ENCODE data around the gene EMP2. TPM values are rescaled to one million over a fixed set of nuclear protein-coding genes. Genes with fewer than 3 reads are reported as not detected.

EMP2 gene
- total RNA-seq, 1 donor from 2014 or later = 14.6 TPM

DNA sequence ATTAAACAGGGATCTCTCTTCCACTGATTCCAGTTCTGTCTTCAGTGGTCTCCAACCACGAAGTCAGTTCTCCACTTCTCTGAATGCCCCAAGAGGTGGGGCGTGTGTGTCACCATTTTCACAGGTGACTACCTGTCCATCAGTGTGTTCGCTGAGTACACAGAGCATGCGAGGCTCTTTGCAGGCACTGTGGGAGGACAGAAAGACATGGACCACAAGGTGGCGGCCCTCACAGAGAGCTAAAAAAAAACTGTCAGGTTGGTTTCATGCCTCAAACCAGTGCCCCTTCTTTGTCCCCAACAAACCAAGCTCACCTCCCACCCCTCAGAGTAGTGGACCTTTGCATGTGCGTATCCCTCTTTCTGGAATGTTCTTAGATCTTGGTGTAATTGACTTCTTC, 13.8 kb downstream of the EMP2 start:
- Mint-ChIP-seq H3K4me3 (ENCODE audit: unreplicated experiment) (no peak overlapping the region), H3K27ac (ENCODE audit: unreplicated experiment) (no peak overlapping the region), H3K36me3 (ENCODE audit: low read depth) (peaks cover 10% of the 10 kb centered on the region), H3K9me3 (ENCODE audit: low read depth) (peaks cover 7% of the 10 kb centered on the region), H3K4me1 (ENCODE audit: low read depth) (peaks cover 37% of the 10 kb centered on the region), H3K27me3 (ENCODE audit: low read depth) (no peaks in the 10 kb centered on the region)
- TF ChIP-seq, protein P1, sequence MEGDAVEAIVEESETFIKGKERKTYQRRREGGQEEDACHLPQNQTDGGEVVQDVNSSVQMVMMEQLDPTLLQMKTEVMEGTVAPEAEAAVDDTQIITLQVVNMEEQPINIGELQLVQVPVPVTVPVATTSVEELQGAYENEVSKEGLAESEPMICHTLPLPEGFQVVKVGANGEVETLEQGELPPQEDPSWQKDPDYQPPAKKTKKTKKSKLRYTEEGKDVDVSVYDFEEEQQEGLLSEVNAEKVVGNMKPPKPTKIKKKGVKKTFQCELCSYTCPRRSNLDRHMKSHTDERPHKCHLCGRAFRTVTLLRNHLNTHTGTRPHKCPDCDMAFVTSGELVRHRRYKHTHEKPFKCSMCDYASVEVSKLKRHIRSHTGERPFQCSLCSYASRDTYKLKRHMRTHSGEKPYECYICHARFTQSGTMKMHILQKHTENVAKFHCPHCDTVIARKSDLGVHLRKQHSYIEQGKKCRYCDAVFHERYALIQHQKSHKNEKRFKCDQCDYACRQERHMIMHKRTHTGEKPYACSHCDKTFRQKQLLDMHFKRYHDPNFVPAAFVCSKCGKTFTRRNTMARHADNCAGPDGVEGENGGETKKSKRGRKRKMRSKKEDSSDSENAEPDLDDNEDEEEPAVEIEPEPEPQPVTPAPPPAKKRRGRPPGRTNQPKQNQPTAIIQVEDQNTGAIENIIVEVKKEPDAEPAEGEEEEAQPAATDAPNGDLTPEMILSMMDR (IDR thresholded peaks at IDR 0.05) = no peak
- DNase-seq (ENCODE audit: low spot score) = no peak

GRCh38 chr16:10565167-10565566, 15.2 kb downstream of the EMP2 start:
- H3K9me3 Mint-ChIP-seq (ENCODE audit: low read depth) = peaks cover 8% of the 10 kb centered on the region
- H3K27me3 Mint-ChIP-seq (ENCODE audit: low read depth) = no peaks in the 10 kb centered on the region
- peaks cover 37% of the 10 kb centered on the region for H3K4me1 Mint-ChIP-seq (ENCODE audit: low read depth)
- H3K36me3 Mint-ChIP-seq (ENCODE audit: low read depth) = peaks cover 10% of the 10 kb centered on the region
- DNase-seq (ENCODE audit: low spot score) = no peak
- TF ChIP-seq, protein P1 (IDR thresholded peaks at IDR 0.05) = no peak
- peak overlapping the region; percentile 81 for H3K27ac Mint-ChIP-seq (ENCODE audit: unreplicated experiment)
- H3K4me3 Mint-ChIP-seq (ENCODE audit: unreplicated experiment) = no peak overlapping the region

- Mint-ChIP-seq H3K36me3 (ENCODE audit: low read depth) (peaks cover 10% of the 10 kb centered on the region), H3K9me3 (ENCODE audit: low read depth) (peaks cover 8% of the 10 kb centered on the region), H3K4me1 (ENCODE audit: low read depth) (peaks cover 34% of the 10 kb centered on the region), H3K27me3 (ENCODE audit: low read depth) (no peaks in the 10 kb centered on the region), H3K4me3 (ENCODE audit: unreplicated experiment) (no peak overlapping the region), H3K27ac (ENCODE audit: unreplicated experiment) (peak overlapping the region; percentile 81)
- no peak for DNase-seq (ENCODE audit: low spot score)
- TF ChIP-seq, protein P1 (IDR thresholded peaks at IDR 0.05) = no peak
These were observed 15.8 kb downstream of the EMP2 start for GRCh38 chr16:10564591-10564990.

- no peak overlapping the region for H3K4me3 Mint-ChIP-seq (ENCODE audit: unreplicated experiment)
- H3K27me3 Mint-ChIP-seq (ENCODE audit: low read depth) = no peaks in the 10 kb centered on the region
- peaks cover 8% of the 10 kb centered on the region for H3K9me3 Mint-ChIP-seq (ENCODE audit: low read depth)
- H3K4me1 Mint-ChIP-seq (ENCODE audit: low read depth) = peaks cover 48% of the 10 kb centered on the region
- TF ChIP-seq, protein P1 (IDR thresholded peaks at IDR 0.05) = no peak
- no peak overlapping the region for H3K27ac Mint-ChIP-seq (ENCODE audit: unreplicated experiment)
- H3K36me3 Mint-ChIP-seq (ENCODE audit: low read depth) = peaks cover 12% of the 10 kb centered on the region
- DNase-seq (ENCODE audit: low spot score) = no peak
These were observed 18.0 kb downstream of the EMP2 start for GRCh38 chr16:10562361-10562899.

DNA sequence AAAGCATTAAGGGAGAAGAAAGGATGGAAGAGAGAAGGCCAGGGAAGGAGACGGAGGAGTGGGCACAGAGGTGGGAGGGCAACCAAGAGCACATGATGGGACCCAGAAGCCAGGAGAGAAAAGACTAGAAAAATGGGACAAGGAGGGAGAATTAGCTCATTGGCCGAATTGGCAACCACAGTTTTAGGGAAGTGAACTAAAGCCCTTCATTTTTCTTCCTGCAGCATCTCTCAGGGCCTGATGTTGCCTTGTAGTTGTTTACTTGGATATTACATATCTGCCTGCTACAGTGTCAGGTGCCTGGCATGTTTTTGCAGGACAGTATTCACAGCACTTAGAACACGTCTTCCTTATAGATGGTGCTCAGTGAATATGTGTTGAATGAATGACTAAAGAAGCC, 19.0 kb downstream of the EMP2 start:
- Mint-ChIP-seq H3K27ac (ENCODE audit: unreplicated experiment) (no peak overlapping the region), H3K4me1 (ENCODE audit: low read depth) (peaks cover 46% of the 10 kb centered on the region), H3K4me3 (ENCODE audit: unreplicated experiment) (no peak overlapping the region), H3K27me3 (ENCODE audit: low read depth) (no peaks in the 10 kb centered on the region), H3K9me3 (ENCODE audit: low read depth) (peaks cover 10% of the 10 kb centered on the region), H3K36me3 (ENCODE audit: low read depth) (peaks cover 9% of the 10 kb centered on the region)
- DNase-seq (ENCODE audit: low spot score) = no peak
- TF ChIP-seq, protein P1 (IDR thresholded peaks at IDR 0.05) = no peak
